ENCODE measurements around the gene APEX2. TPM values are rescaled to one million over a fixed set of nuclear protein-coding genes. Genes with fewer than 3 reads are reported as not detected.
"Not testable (repeated sequence)": the region's sequence is repeated elsewhere in the genome, so short reads cannot be mapped to it uniquely, and the experiment has no call there.

The APEX2 gene
- total RNA-seq, 6 experiments from 2014 or later, result 14.3 to 17.2 (median 15.9) TPM

DNA sequence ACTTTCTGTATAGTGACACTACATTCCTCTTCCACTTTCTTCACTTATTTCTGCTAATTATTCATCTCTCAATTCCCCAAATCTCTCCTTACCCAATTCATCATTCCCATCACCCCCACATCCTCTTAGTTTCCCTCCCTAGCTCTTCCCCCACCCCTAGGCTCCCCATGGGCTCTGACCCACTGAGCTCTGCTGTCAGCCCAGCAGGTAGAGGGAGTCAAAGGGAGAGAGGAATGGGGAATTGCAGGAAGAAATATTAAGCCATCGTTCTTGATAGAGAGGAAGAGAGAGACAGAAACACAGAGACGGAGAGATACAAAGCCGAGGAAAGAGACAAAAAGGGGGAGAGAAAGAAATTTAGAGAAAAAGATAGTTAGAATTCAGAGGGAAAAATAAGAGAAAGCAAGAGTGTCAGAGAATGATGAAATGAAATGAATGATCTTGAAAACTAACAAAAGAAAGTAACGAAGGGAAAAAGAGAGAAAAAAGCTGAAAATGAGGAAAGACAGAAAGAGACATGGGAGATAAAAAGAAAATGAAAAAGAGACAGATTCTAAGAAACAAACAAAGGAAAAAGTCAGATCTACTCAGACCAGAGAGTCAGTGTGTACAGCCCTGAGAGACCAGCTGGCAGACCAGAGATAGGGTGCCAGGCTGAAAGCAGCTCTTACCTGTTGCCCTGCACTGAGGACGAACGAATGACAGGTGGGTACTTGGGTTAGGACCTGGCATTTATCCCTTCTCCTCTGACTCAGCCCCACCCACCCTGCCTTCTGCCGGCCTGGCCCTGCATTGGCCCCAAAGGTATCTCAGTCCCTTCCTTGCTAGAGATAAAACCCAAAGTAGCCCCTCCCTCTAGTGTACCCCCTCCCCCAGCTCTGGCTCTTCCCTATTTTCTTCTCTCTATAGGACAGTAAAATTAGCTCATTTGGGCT lies 30.4 kb downstream of the APEX2 start, which contains the start of gene ALAS2:
TSS of gene ALAS2 (minus strand) at position 707 of the 935 bp plus-strand sequence. CDS start 4,977 bp downstream, outside the sequence.
- TF ChIP-seq, protein P1, sequence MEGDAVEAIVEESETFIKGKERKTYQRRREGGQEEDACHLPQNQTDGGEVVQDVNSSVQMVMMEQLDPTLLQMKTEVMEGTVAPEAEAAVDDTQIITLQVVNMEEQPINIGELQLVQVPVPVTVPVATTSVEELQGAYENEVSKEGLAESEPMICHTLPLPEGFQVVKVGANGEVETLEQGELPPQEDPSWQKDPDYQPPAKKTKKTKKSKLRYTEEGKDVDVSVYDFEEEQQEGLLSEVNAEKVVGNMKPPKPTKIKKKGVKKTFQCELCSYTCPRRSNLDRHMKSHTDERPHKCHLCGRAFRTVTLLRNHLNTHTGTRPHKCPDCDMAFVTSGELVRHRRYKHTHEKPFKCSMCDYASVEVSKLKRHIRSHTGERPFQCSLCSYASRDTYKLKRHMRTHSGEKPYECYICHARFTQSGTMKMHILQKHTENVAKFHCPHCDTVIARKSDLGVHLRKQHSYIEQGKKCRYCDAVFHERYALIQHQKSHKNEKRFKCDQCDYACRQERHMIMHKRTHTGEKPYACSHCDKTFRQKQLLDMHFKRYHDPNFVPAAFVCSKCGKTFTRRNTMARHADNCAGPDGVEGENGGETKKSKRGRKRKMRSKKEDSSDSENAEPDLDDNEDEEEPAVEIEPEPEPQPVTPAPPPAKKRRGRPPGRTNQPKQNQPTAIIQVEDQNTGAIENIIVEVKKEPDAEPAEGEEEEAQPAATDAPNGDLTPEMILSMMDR (IDR thresholded peaks at IDR 0.05), result no peak
- no peak within 1 kb of the TSS for H3K4me3 Mint-ChIP-seq
- DNase-seq, result no peak
- no peaks in the 10 kb centered on the region for H3K36me3 Mint-ChIP-seq (ENCODE audit: low read depth)
- peaks cover 9% of the 10 kb centered on the region; the same call in 1 of the 2 replicates for H3K4me1 Mint-ChIP-seq (ENCODE audit: low read depth)
- peaks cover 4% of the 10 kb centered on the region for H3K27me3 Mint-ChIP-seq (ENCODE audit: insufficient read depth)
- H3K9me3 Mint-ChIP-seq, result no peaks in the 10 kb centered on the region
- no peak within 1 kb of the TSS for H3K27ac Mint-ChIP-seq

DNA sequence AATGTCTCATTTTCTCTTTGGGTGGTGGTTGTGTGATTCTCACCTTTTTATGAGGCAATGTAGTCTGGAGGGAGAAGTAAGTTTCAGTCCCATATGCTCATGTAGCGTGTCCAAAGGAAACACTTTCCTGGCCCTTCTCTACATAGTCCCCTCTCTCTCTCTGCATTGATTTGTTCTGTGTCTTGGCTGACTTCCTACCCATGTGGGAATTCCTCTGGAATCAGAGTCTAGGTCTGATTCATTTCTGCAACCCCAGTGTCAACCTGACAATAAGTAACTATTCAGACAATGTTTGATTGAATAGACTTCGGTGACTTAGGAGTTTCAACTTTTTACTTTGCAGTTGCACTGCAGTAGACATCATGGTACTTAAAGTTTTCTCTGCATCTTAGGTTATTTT lies 33.3 kb downstream of the APEX2 start:
- no peaks in the 10 kb centered on the region for H3K4me1 Mint-ChIP-seq (ENCODE audit: low read depth)
- H3K27ac Mint-ChIP-seq, result no peak overlapping the region
- no peaks in the 10 kb centered on the region for H3K36me3 Mint-ChIP-seq (ENCODE audit: low read depth)
- H3K4me3 Mint-ChIP-seq, result no peak overlapping the region
- H3K9me3 Mint-ChIP-seq, result no peaks in the 10 kb centered on the region
- no peak for DNase-seq
- TF ChIP-seq, protein P1 (IDR thresholded peaks at IDR 0.05), result no peak
- H3K27me3 Mint-ChIP-seq (ENCODE audit: insufficient read depth), result no peaks in the 10 kb centered on the region; the same call in none of the 2 replicates

DNA sequence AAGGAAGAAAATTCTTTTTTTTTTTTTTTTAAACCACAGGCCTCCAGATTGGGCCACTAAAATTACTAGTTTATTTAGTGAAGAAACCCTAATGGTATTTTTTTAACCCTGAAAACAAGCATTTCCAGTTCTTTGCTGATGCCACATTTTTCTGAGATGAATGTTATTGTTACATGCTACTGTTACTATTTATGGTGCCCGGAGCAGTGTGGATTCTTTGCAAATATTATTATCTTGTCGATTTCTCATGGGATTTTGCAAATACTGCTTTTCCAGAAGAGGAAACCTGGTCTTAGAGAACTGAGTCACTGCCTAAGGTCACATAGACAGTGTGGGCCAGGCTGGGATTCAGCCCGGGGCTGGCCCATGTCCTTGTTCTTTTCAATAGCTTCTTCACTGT lies 39.3 kb downstream of the APEX2 start:
- peak overlapping the region; percentile 36; the same call in 1 of the 2 replicates for H3K27ac Mint-ChIP-seq
- TF ChIP-seq, protein P1 (IDR thresholded peaks at IDR 0.05), result no peak
- H3K36me3 Mint-ChIP-seq (ENCODE audit: low read depth), result no peaks in the 10 kb centered on the region
- peaks cover 11% of the 10 kb centered on the region for H3K4me1 Mint-ChIP-seq (ENCODE audit: low read depth)
- peak; percentile 30 for DNase-seq
- no peak overlapping the region for H3K4me3 Mint-ChIP-seq
- no peaks in the 10 kb centered on the region for H3K9me3 Mint-ChIP-seq
- no peaks in the 10 kb centered on the region for H3K27me3 Mint-ChIP-seq (ENCODE audit: insufficient read depth)

GRCh38 chrX:55041514-55041913 lies 41.4 kb downstream of the APEX2 start:
- no peak overlapping the region for H3K27ac Mint-ChIP-seq
- H3K36me3 Mint-ChIP-seq (ENCODE audit: low read depth), result no peaks in the 10 kb centered on the region
- no peak for DNase-seq
- H3K27me3 Mint-ChIP-seq (ENCODE audit: insufficient read depth), result no peaks in the 10 kb centered on the region
- peaks cover 11% of the 10 kb centered on the region for H3K4me1 Mint-ChIP-seq (ENCODE audit: low read depth)
- H3K9me3 Mint-ChIP-seq, result no peaks in the 10 kb centered on the region
- TF ChIP-seq, protein P1 (IDR thresholded peaks at IDR 0.05), result no peak
- no peak overlapping the region for H3K4me3 Mint-ChIP-seq

GRCh38 chrX:55050599-55050998 lies 50.4 kb downstream of the APEX2 start:
- not testable (repeated sequence) for H3K4me1 Mint-ChIP-seq (ENCODE audit: low read depth); H3K9me3 Mint-ChIP-seq; H3K4me3 Mint-ChIP-seq; H3K27ac Mint-ChIP-seq; DNase-seq; H3K36me3 Mint-ChIP-seq (ENCODE audit: low read depth); H3K27me3 Mint-ChIP-seq (ENCODE audit: insufficient read depth)

All from HFFc6 (cell line).